HG02885 (cell line): ENCODE results near the gene PAQR5.
"Not testable (repeated sequence)": the region's sequence is repeated elsewhere in the genome, so short reads cannot be mapped to it uniquely, and the experiment has no call there.

Experiments
- ATAC-seq: cut with Tn5 transposase; IDR thresholded peaks from one replicate; pipeline ENCODE4 v1.9.1; 2021; ENCODE audit warnings: mild to moderate bottlenecking; ENCODE audit not compliant: unreplicated experiment, poor library complexity

Gene PAQR5

DNA sequence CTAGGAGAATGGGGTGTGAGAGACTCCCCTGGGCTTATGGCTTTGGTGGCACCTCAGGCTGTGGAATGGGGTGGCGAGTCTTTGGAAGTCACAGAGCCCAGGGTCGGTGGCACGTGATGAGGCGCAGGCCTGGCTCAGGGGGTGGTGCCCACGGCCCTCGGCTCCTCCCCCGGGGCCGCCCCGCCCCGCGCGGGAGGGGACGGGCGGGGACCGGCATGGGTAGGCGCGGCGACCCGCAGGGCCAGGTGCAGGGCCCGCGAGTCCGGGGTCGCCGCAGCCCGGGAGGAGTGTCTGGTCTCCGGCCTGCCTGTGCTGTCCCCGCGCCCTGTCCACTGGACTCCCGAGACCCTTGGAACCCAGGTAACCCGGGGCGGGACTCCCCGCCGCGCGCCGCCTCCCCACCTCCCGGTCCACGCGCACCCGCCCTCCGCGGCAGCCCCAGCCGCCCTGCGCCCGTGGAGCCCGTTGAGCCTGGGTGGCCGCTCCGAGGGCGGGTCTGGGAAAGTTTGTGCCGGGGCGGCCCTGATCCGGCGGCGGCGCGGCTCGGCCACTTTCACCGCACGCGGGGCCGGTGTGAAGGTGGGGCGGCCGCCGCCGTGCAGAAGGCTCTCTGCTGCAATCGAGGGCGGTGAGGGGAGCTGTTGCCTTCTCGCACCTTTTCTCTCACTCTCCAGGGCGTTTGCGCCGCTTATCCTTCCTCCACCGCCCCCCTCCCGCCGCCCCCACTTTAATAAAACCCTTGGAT, at the start of gene PAQR5:
Gene PAQR5, plus strand, starts transcription at position 216 of the 745 bp plus-strand sequence. CDS start 61,169 bp downstream, outside the sequence.
- no peak for ATAC-seq

GRCh38 chr15:69253156-69253555, 45.6 kb upstream of the PAQR5 start:
- ATAC-seq: no peak

GRCh38 chr15:69265347-69265955, 33.3 kb upstream of the PAQR5 start:
- ATAC-seq: no peak

DNA sequence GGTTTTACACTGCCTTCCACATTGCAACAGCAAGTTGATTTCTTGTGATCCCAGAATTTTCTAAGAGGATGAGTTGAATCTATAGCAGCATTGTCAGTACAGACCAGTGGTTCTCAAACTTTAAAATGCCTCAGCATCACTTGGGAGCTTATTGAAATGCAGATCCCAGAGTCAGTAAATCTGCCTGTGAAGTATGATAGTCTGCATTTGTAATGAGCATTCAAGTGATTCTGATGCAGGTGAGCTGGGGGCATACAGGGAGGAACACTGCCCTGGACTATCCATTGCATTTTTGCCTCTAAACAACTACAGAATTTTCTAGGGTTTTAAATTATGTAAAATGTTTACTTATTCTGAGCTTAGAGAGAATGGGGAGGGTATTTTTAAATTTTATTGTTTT, 27.5 kb upstream of the PAQR5 start:
- ATAC-seq: no peak

GRCh38 chr15:69272139-69272538, 26.6 kb upstream of the PAQR5 start:
- ATAC-seq: no peak

DNA sequence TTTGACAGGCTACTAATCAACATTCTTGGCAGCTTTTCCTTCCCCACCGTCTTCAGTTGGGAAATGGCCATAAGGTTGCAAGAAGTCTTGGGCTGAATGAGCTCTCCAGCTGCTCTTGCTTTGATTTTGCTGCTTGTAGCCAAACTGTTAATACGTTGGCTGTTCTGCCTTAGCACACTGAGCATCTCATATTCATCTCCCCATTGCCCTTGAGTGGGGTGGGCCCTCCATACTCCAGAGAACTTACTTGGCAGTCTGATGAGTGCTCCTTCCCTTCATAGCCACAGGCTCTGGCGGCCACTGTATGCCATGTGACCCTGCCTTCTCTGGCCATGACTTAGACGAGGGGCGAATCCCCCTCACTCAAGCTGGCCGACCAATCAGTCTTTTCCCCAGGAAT, 25.8 kb upstream of the PAQR5 start:
- ATAC-seq: no peak

DNA sequence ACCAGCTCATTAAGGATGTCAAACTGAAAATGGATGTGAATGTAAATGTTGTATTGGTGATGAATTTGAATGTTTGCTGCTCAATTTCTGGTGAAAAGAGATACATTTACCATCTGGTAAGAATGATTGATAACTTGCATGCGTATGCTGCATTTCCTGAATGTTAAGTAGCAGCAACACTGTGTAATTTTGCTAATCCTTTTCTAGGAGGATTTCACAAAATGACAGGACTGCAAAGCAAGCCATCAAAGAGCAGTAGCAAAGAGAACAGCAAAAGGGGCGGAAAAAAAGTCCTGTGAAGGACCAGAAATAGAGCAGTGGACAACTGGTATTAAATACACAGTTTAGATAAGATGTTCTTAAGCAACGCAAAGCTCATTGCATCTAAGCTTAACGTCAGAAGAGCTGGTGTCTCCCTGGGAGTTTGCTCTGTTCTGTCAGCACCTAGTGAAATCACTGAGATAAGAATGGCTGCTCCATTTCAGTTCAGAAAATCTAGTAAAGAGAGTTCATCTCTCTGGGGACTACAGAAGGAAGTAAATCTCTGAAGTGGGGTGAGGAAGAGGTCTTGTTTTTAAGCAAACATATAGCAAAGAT, 23.5 kb upstream of the PAQR5 start:
- no peak for ATAC-seq

- no peak for ATAC-seq
Observed at GRCh38 chr15:69275933-69276560, 22.7 kb upstream of the PAQR5 start.

DNA sequence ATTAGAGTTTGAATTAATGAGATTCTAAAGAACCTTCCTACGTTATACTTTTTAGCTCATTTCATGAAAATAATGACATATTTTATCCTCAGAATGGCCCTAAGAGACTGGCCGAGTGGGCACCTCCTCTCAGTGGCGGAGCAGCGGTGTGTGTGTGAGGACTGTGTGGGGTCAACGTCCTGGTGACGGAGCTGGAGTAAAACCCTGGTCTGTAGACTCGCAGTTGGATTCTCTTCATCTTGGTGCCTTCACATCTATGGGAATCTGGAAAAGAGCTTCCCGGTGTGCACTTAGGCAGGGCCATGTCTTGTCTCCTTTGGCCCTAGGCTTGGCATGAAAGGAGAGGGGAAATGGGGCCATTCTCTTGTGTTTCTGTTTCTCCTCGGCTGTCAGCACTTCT, 21.4 kb upstream of the PAQR5 start:
- no peak for ATAC-seq

DNA sequence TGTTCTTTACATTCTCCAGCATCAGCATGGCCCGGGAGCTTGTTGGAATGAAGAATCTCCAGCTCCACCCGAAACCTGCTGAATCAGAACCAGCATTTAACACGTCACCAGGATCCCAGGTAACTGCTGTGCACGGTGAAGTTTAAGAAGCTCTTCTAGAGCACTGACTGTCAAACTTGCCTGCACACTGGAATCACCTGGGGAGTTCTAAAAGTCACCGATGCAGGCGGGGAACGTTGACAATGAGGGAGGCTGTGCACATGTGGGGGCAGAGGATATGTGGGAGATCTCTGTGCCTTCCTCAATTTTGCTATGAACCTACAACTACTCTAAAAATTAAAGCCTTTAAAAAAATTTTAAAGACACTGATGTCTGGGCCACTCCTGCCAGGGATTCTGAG, 19.1 kb upstream of the PAQR5 start:
- ATAC-seq: no peak

GRCh38 chr15:69280783-69281182, 17.9 kb upstream of the PAQR5 start:
- no peak for ATAC-seq

- ATAC-seq: no peak
Observed at GRCh38 chr15:69282104-69282743, 16.5 kb upstream of the PAQR5 start.

- ATAC-seq: no peak
Observed at GRCh38 chr15:69285834-69286233, 12.9 kb upstream of the PAQR5 start.

GRCh38 chr15:69288011-69288410, 10.7 kb upstream of the PAQR5 start:
- ATAC-seq: no peak

- ATAC-seq: no peak
Observed at GRCh38 chr15:69288531-69289341, 10.0 kb upstream of the PAQR5 start.

GRCh38 chr15:69289342-69290146, 9.2 kb upstream of the PAQR5 start:
- no peak for ATAC-seq

DNA sequence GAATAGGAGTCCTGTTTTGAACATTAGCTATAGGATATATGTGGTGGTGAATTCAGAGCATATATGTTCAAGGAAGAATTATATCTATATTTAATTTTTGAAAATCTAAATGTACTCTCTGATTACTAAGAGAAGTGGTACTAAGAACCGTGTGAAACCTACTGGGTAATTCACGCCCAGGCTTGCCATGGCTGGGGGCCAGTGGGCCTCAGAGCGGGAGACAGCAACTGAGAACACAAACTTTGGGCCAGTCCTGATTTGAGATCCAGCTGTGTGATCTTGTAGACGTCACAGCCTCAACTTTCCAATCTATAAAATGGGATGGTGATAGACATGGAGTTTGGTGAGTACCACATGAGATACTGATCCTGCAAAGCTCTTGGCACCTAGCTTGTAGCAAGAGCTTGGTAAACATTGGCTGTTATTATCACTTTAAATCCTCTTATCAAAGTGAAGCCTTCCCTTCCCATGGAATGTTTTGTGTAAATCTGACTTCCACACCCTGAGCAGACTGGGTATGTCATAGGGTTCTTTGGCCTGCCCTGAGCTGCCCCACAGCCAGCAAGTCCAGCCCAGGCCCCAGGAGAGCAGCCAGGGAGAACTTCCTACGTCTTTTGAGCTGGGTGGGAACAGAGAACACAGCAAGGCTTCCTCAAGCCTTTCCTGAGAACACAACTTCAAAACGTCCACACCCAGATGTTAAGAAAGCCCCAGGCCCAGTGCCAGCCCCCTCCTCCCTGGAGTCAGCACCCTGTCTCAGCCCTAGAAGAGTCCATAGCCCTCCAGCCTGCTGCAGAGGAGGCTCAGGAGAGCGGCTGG, 8.2 kb upstream of the PAQR5 start:
- no peak for ATAC-seq

DNA sequence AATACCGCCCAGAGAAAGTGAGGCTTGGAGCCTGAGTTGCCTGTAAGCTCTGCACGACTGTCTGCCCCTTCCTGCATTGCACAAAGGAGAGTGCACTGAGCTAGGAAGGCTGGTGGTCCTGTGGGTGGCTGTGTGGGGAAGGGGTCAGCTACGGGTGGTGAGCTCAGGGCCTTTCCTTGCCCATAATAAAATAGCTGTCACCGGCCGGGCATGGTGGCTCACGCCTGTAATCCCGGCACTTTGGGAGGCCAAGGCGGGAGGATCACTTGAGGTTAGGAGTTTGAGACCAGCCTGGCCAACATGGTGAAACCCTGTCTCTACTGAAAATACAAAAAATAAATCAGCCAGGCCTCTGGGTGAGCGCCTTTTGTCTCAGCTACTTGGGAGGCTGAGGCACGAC, 7.1 kb upstream of the PAQR5 start:
- not testable (repeated sequence) for ATAC-seq
